Kidney (tissue), 14 donors: ENCODE measurements around the gene ITPKA. TPM values are rescaled to one million over a fixed set of nuclear protein-coding genes. Genes with fewer than 3 reads are reported as not detected.

Experiments used
- DNase-seq, 5 donors: peaks; one replicate each; pipeline ENCODE4 v3.0.0-alpha.2; 2013 to 2020
- FAIRE-seq: peaks from 2 replicates; lab custom pipeline; 2012; peaks lifted over from hg19 to GRCh38; lab: Jason Lieb, UNC
- H3K27ac ChIP-seq, 2 donors: one replicate each; pipeline ENCODE4 v1.7.0; 2013; ENCODE audit warnings: low read depth in 2 of 2, low read length in 2 of 2, inconsistent platforms in 1 of 2
- H3K27me3 ChIP-seq: one replicate; pipeline ENCODE4 v1.7.1; 2013; ENCODE audit warnings: low read length, inconsistent platforms; ENCODE audit not compliant: control insufficient read depth, insufficient read depth
- H3K36me3 ChIP-seq, 3 donors: one replicate each; pipeline versions ENCODE4 v1.7.0 to v1.7.1; 2013; ENCODE audit warnings: low read length in 3 of 3, control low read depth in 1 of 3, inconsistent platforms in 1 of 3; ENCODE audit not compliant: insufficient read depth in 3 of 3, control insufficient read depth in 2 of 3
- H3K4me1 ChIP-seq, 3 donors: one replicate each; pipeline versions ENCODE4 v1.7.0 to v1.7.1; 2013; ENCODE audit warnings: low read length in 3 of 3, inconsistent platforms in 1 of 3, low read depth in 1 of 3; ENCODE audit not compliant: control insufficient read depth in 2 of 3, insufficient read depth in 2 of 3
- H3K4me3 ChIP-seq, 3 donors: one replicate each; pipeline versions ENCODE4 v1.7.0 to v1.8.1; 2013; ENCODE audit warnings: low read length in 3 of 3, control low read depth in 1 of 3, inconsistent platforms in 1 of 3
- H3K9ac ChIP-seq, 3 donors: one replicate each; pipeline versions ENCODE4 v1.7.0 to v1.7.1; 2013; ENCODE audit warnings: low read length in 3 of 3, control low read depth in 1 of 3, inconsistent platforms in 1 of 3
- H3K9me3 ChIP-seq, 3 donors: one replicate each; pipeline versions ENCODE4 v1.7.0 to v1.7.1; 2013; ENCODE audit warnings: low read length in 3 of 3, control low read depth in 1 of 3, inconsistent platforms in 1 of 3; ENCODE audit not compliant: control insufficient read depth in 2 of 3, insufficient read depth in 1 of 3
- CTCF ChIP-seq: IDR thresholded peaks from 3 replicates; pipeline ENCODE4 v1.5.1; 2012; ENCODE audit warnings: mild to moderate bottlenecking, moderate library complexity, borderline replicate concordance; ENCODE audit not compliant: insufficient read depth; ENCODE audit errors: extremely low read depth
- intact Hi-C: fragments of 100-400 bp; cut with DNase I; formaldehyde crosslinking; loops from one replicate; pipeline ENCODE4 v1.11.1; 2022
- polyA plus RNA-seq: library from polyadenylated mRNA; stranded (reverse); fragments of 350-450 nt; fragmentation: Illumina TruSeq; extraction: RNeasy Lipid Tissue Mini Kit (QIAGEN cat#74804); gene quantifications from one replicate; pipeline ENCODE4 v1.2.3, GENCODE V29; 2014; ENCODE audit warnings: low read depth, low replicate concordance; ENCODE audit not compliant: insufficient read depth
- total RNA-seq: library from RNA; stranded (reverse); fragmentation: NEBNext Ultra II Directional; extraction: Animal tissue kit (Norgen Biotek cat#: 25700); gene quantifications from one replicate; pipeline ENCODE4 v1.2.1, GENCODE V29; 2021
- donor health status: control.
- donor health status: control.
- donor health status: control.
- donor health status: control.
- donor health status: control.
- donor health status: DM: yes; HTN: yes; CAD: no.
- donor health status: Normal renal cell carcinoma (clear cell type).

The ITPKA gene
- total and polyA plus RNA-seq, 2 donors from 2014 or later, result 0.66 TPM; not detected in 1

- no peak for TF ChIP-seq CTCF
- Histone ChIP-seq H3K4me1 (peaks cover 0 to 19% (median 0%) of the 10 kb centered on the region in 3 donors), H3K36me3 (no peaks in the 10 kb centered on the region), H3K4me3 (no peak overlapping the region), H3K27ac (no peak overlapping the region), H3K9ac (no peak overlapping the region), H3K27me3 (peaks cover 20% of the 10 kb centered on the region), H3K9me3 (no peaks in the 10 kb centered on the region)
- no peak for FAIRE-seq
- DNase-seq, result no peak
- intact Hi-C loops, result no loop called here
Observed at GRCh38 chr15:41499109-41499851, 5.6 kb downstream of the ITPKA start.

DNA sequence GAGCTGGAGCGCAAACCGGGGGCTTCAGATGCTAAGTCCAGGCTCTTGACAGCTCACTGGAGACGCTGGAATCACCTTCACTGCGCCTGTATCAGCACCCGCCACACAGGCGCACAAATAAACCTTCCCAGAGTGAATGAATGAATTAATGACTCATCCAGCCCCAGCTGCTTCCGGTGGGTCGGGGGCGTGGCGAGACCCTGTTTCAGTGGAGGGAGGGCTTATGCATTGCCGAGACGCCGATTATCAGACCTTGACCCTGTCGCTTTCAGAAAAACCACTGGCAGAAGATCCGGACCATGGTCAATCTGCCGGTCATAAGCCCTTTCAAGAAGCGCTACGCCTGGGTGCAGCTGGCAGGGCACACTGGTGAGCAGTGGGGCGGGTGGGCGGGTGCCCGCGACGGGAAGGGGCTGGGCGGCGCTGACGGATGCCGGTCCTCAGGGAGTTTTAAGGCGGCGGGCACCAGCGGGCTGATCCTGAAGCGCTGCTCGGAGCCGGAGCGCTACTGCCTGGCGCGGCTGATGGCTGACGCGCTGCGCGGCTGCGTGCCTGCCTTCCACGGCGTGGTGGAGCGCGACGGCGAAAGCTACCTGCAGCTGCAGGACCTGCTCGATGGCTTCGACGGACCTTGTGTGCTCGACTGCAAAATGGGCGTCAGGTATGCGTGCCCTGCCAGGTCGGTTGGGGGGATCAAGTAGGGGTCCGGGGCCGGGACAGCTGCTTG lies 7.7 kb downstream of the ITPKA start:
- FAIRE-seq (no peak), DNase-seq (peak in 4 of 5 donors; percentile 67 to 72 (median 70))
- no peaks in the 10 kb centered on the region for H3K9me3 ChIP-seq
- H3K27me3 ChIP-seq, result peaks cover 20% of the 10 kb centered on the region
- H3K27ac ChIP-seq, result no peak overlapping the region
- intact Hi-C loops, result no loop called here
- peaks cover 0 to 11% (median 0%) of the 10 kb centered on the region in 3 donors for H3K4me1 ChIP-seq
- H3K4me3 ChIP-seq, result peak overlapping the region in 1 of 3 donors; percentile 20
- H3K9ac ChIP-seq, result no peak overlapping the region
- no peaks in the 10 kb centered on the region for H3K36me3 ChIP-seq
- TF ChIP-seq CTCF, result no peak

- no peak for TF ChIP-seq CTCF
- Histone ChIP-seq H3K4me3 (peak overlapping the region in 1 of 3 donors; percentile 27), H3K27me3 (peaks cover 15% of the 10 kb centered on the region), H3K9me3 (no peaks in the 10 kb centered on the region), H3K9ac (no peak overlapping the region), H3K4me1 (peaks cover 0 to 11% (median 0%) of the 10 kb centered on the region in 3 donors), H3K36me3 (no peaks in the 10 kb centered on the region), H3K27ac (no peak overlapping the region)
- intact Hi-C loops, result no loop called here
- FAIRE-seq (no peak), DNase-seq (peak in 3 of 5 donors; percentile 13 to 16 (median 16))
Observed at GRCh38 chr15:41501931-41502794, 8.5 kb downstream of the ITPKA start.
